CD14-positive monocyte (primary cell): ENCODE data around the gene CEP112. TPM values are rescaled to one million over a fixed set of nuclear protein-coding genes. Genes with fewer than 3 reads are reported as not detected.

Experiments
- DNase-seq, 3 donors: peaks; one replicate each; pipeline ENCODE4 v3.0.0-alpha.2; 2011 to 2022
- H2AFZ ChIP-seq: 2 replicates; pipeline ENCODE4 v1.6.0; 2012; ENCODE audit warnings: mild to moderate bottlenecking, low read depth, low read length, inconsistent platforms; ENCODE audit not compliant: insufficient read depth, poor library complexity, severe bottlenecking
- H3K27ac ChIP-seq, 2 donors: 1 replicate in 1 of 2; 2 replicates in 1 of 2; pipeline ENCODE4 v1.5.1; 2012 to 2013; ENCODE audit warnings: low read length in 2 of 2, control low read depth in 1 of 2, inconsistent platforms in 1 of 2, low read depth in 1 of 2, mild to moderate bottlenecking in 1 of 2
- H3K27me3 ChIP-seq, 2 donors: one replicate each; pipeline versions ENCODE4 v1.6.0 to v1.6.1; 2011 to 2013; ENCODE audit warnings: low read length in 2 of 2; ENCODE audit not compliant: control insufficient read depth in 2 of 2, insufficient read depth in 2 of 2
- H3K36me3 ChIP-seq, 2 donors: replicated peaks in 1 of 2; 1 replicate in 1 of 2; 2 replicates in 1 of 2; pipeline versions ENCODE4 v1.5.1 to v1.6.1; 2012 to 2013; ENCODE audit warnings: low read length in 2 of 2, control low read depth in 1 of 2, inconsistent platforms in 1 of 2, mild to moderate bottlenecking in 1 of 2; ENCODE audit not compliant: insufficient read depth in 2 of 2, control insufficient read depth in 1 of 2
- H3K4me1 ChIP-seq, 2 donors: 1 replicate in 1 of 2; 2 replicates in 1 of 2; pipeline versions ENCODE4 v1.5.1 to v1.6.1; 2012 to 2013; ENCODE audit warnings: low read length in 2 of 2, control low read depth in 1 of 2, inconsistent platforms in 1 of 2, mild to moderate bottlenecking in 1 of 2, moderate library complexity in 1 of 2; ENCODE audit not compliant: insufficient read depth in 2 of 2, control insufficient read depth in 1 of 2
- H3K4me2 ChIP-seq: replicated peaks from 2 replicates; pipeline ENCODE3; 2012; ENCODE audit warnings: low read length, moderate library complexity, mild to moderate bottlenecking; ENCODE audit not compliant: poor library complexity, severe bottlenecking; ENCODE audit errors: extremely low read depth
- H3K4me3 ChIP-seq, 3 experiments: fragments of 200-600 bp in 1 of 3; sonication (generic) in 1 of 3; replicated peaks in 1 of 3; 1 replicate in 2 of 3; 2 replicates in 1 of 3; pipeline ENCODE4 v1.5.1; 2011 to 2013; ENCODE audit warnings: low read length in 3 of 3, mild to moderate bottlenecking in 3 of 3, control low read depth in 2 of 3, low read depth in 2 of 3, inconsistent platforms in 1 of 3, moderate library complexity in 1 of 3
- H3K79me2 ChIP-seq: 2 replicates; pipeline ENCODE4 v1.6.0; 2012; ENCODE audit warnings: mild to moderate bottlenecking, control low read depth, inconsistent platforms, low read length, moderate library complexity; ENCODE audit not compliant: insufficient read depth
- H3K9ac ChIP-seq: 2 replicates; pipeline ENCODE4 v1.6.0; 2017; ENCODE audit warnings: low read length, mild to moderate bottlenecking; ENCODE audit not compliant: insufficient read depth, poor library complexity, severe bottlenecking
- H3K9me3 ChIP-seq, 2 donors: replicated peaks in 1 of 2; 1 replicate in 1 of 2; 2 replicates in 1 of 2; pipeline versions ENCODE4 v1.5.1 to v1.6.1; 2012 to 2013; ENCODE audit warnings: low read length in 2 of 2, control low read depth in 1 of 2; ENCODE audit not compliant: control insufficient read depth in 1 of 2, insufficient read depth in 1 of 2
- H4K20me1 ChIP-seq: 2 replicates; pipeline ENCODE4 v1.6.0; 2012; ENCODE audit warnings: mild to moderate bottlenecking, low read length, control low read depth, moderate library complexity; ENCODE audit not compliant: insufficient read depth
- H3K27ac Mint-ChIP-seq, 7 donors: one replicate each; pipeline ENCODE4 v1.8.0; 2020; ENCODE audit warnings: mild to moderate bottlenecking in 7 of 7, mixed read lengths in 7 of 7, moderate library complexity in 6 of 7, inconsistent platforms in 2 of 7
- H3K27me3 Mint-ChIP-seq, 3 donors: one replicate each; pipeline ENCODE4 v1.8.0; 2021 to 2022; ENCODE audit warnings: low read depth in 3 of 3, mild to moderate bottlenecking in 3 of 3, mixed read lengths in 3 of 3, moderate library complexity in 3 of 3, inconsistent platforms in 1 of 3
- H3K36me3 Mint-ChIP-seq, 2 donors: one replicate each; pipeline ENCODE4 v1.8.0; 2020; ENCODE audit warnings: mixed read lengths in 2 of 2, inconsistent platforms in 1 of 2, mild to moderate bottlenecking in 1 of 2
- H3K4me1 Mint-ChIP-seq: one replicate; pipeline ENCODE4 v1.8.0; 2020; ENCODE audit warnings: mild to moderate bottlenecking, mixed read lengths
- H3K4me3 Mint-ChIP-seq, 2 donors: one replicate each; pipeline ENCODE4 v1.8.0; 2020; ENCODE audit warnings: mild to moderate bottlenecking in 2 of 2, mixed read lengths in 2 of 2, moderate library complexity in 1 of 2
- H3K9me3 Mint-ChIP-seq, 7 donors: one replicate each; pipeline ENCODE4 v1.8.0; 2020 to 2022; ENCODE audit warnings: mixed read lengths in 7 of 7, mild to moderate bottlenecking in 6 of 7, moderate library complexity in 6 of 7, inconsistent platforms in 2 of 7
- CTCF ChIP-seq: fragments of 200-600 bp; IDR thresholded peaks from one replicate; pipeline ENCODE4 v1.8.0; 2022; ENCODE audit warnings: antibody characterized with exemption, mild to moderate bottlenecking
- WGBS: methylation state at CpG from one replicate; pipeline ENCODE4 v1.1.5; 2013; ENCODE audit warnings: missing lambda C conversion rate; ENCODE audit not compliant: insufficient coverage; 5-methylcytosine and 5-hydroxymethylcytosine counted together
- intact Hi-C, 2 donors: fragments of 100-400 bp; cut with micrococcal nuclease; formaldehyde crosslinking; loops; one replicate each; pipeline versions ENCODE4 v1.15.0 to v1.15.1; 2023
- polyA plus RNA-seq, 3 donors: library from polyadenylated mRNA; depleted of rRNA in 1 of 3; unstranded in 2 of 3; stranded (reverse) in 1 of 3; fragments of 300-500 nt in 2 of 3; fragments of >200 nt in 1 of 3; fragmentation: Illumina TruSeq in 2 of 3; gene quantifications; 1 replicate in 2 of 3; 2 replicates in 1 of 3; pipeline ENCODE4 v1.2.3, GENCODE V29; 2012 to 2021

The CEP112 gene
- polyA plus RNA-seq, 3 donors = 0.10 TPM; not detected in 2

GRCh38 chr17:65696739-65697394 lies 495.1 kb downstream of the CEP112 start:
- Histone ChIP-seq H3K9me3 (peaks cover 0 to 5% of the 10 kb centered on the region in 2 donors), H2AFZ (no peak overlapping the region), H3K4me2 (no peak overlapping the region), H4K20me1 (no peaks in the 10 kb centered on the region), H3K4me1 (no peaks in the 10 kb centered on the region), H3K27ac (no peak overlapping the region), H3K79me2 (no peaks in the 10 kb centered on the region), H3K4me3 (no peak overlapping the region), H3K36me3 (no peaks in the 10 kb centered on the region), H3K27me3 (no peaks in the 10 kb centered on the region), H3K9ac (no peak overlapping the region)
- Mint-ChIP-seq H3K27ac (no peak overlapping the region), H3K27me3 (peaks cover 0 to 5% (median 4%) of the 10 kb centered on the region in 3 donors), H3K36me3 (no peaks in the 10 kb centered on the region), H3K9me3 (peaks cover 8 to 15% (median 12%) of the 10 kb centered on the region in 7 donors), H3K4me1 (no peaks in the 10 kb centered on the region), H3K4me3 (no peak overlapping the region)
- intact Hi-C loops = no loop called here
- WGBS = no CpG with 5 or more reads among the region's 6 CpGs
- TF ChIP-seq CTCF = no peak
- DNase-seq = no peak

- Histone ChIP-seq H3K27ac (no peak overlapping the region), H3K9me3 (no peaks in the 10 kb centered on the region), H3K9ac (no peak overlapping the region), H4K20me1 (no peaks in the 10 kb centered on the region), H3K36me3 (no peaks in the 10 kb centered on the region), H3K4me1 (no peaks in the 10 kb centered on the region), H3K4me2 (no peak overlapping the region), H3K27me3 (no peaks in the 10 kb centered on the region), H3K4me3 (no peak overlapping the region), H3K79me2 (no peaks in the 10 kb centered on the region), H2AFZ (no peak overlapping the region)
- Mint-ChIP-seq H3K9me3 (peaks cover 0 to 9% (median 3%) of the 10 kb centered on the region in 7 donors), H3K27ac (no peak overlapping the region), H3K36me3 (no peaks in the 10 kb centered on the region), H3K27me3 (peaks cover 0 to 6% (median 5%) of the 10 kb centered on the region in 3 donors), H3K4me3 (no peak overlapping the region), H3K4me1 (no peaks in the 10 kb centered on the region)
- DNase-seq = no peak
- WGBS = no CpG with 5 or more reads among the region's 3 CpGs
- intact Hi-C loops = no loop called here
- TF ChIP-seq CTCF = no peak
These were observed 497.3 kb downstream of the CEP112 start for GRCh38 chr17:65694601-65695000.
